Ovary (tissue), 9 donors: ENCODE results near the gene RPIA. TPM values are rescaled to one million over a fixed set of nuclear protein-coding genes. Genes with fewer than 3 reads are reported as not detected.

Experiments used
- DNase-seq, 5 donors: peaks; one replicate each; pipeline ENCODE4 v3.0.0-alpha.2; 2019 to 2020
- H3K27ac ChIP-seq, 2 donors: fragments of 200-600 bp; one replicate each; pipeline versions ENCODE4 v1.5.1 to v1.8.0; 2019 to 2022
- H3K27me3 ChIP-seq: fragments of 200-600 bp; one replicate; pipeline ENCODE4 v1.8.0; 2022
- H3K36me3 ChIP-seq: fragments of 200-600 bp; sonication (generic); one replicate; pipeline ENCODE4 v1.5.1; 2019
- H3K4me1 ChIP-seq: one replicate; pipeline ENCODE4 v1.8.1; 2013; ENCODE audit warnings: mild to moderate bottlenecking, moderate library complexity; ENCODE audit not compliant: insufficient read depth
- H3K4me3 ChIP-seq: fragments of 200-600 bp; sonication (generic); one replicate; pipeline ENCODE4 v1.5.1; 2017
- H3K9me3 ChIP-seq, 2 donors: fragments of 200-600 bp in 1 of 2; sonication (generic) in 1 of 2; one replicate each; pipeline versions ENCODE4 v1.5.1 to v1.8.1; 2013 to 2019; ENCODE audit warnings: mild to moderate bottlenecking in 1 of 2, moderate library complexity in 1 of 2
- CTCF ChIP-seq, 3 donors: fragments of 450-650 bp in 2 of 3; fragments of 200-600 bp in 1 of 3; IDR thresholded peaks; one replicate each; pipeline versions ENCODE4 v1.5.1 to v1.8.0; 2016 to 2022; ENCODE audit warnings: antibody characterized with exemption in 3 of 3, mild to moderate bottlenecking in 1 of 3
- EP300 ChIP-seq: sonication (generic); formaldehyde crosslinking; IDR thresholded peaks from one replicate; pipeline ENCODE4 v1.6.1; 2017; ENCODE audit warnings: antibody characterized with exemption
- POLR2A ChIP-seq: fragments of 450-650 bp; IDR thresholded peaks from one replicate; pipeline ENCODE4 v1.6.1; 2017; ENCODE audit warnings: antibody characterized with exemption, mild to moderate bottlenecking, moderate library complexity
- WGBS, 3 donors: extraction: QIAGEN DNeasy Blood & Tissue Kit in 1 of 3; methylation state at CpG; one replicate each; pipeline versions ENCODE4 v1.1.5 to v1.1.7; 2013 to 2017; 5-methylcytosine and 5-hydroxymethylcytosine counted together
- intact Hi-C, 4 donors: fragments of 100-400 bp; cut with DNase I; formaldehyde crosslinking; loops; one replicate each; pipeline versions ENCODE4 v1.11.0 to v1.15.1; 2022 to 2023
- polyA plus RNA-seq, 2 donors: library from polyadenylated mRNA; stranded (reverse); fragments of 200-250 nt in 1 of 2; fragments of 350-450 nt in 1 of 2; fragmentation: Illumina TruSeq in 1 of 2; extraction: RNeasy Lipid Tissue Mini Kit (QIAGEN cat#74804) in 1 of 2; gene quantifications; one replicate each; pipeline ENCODE4 v1.2.3, GENCODE V29; 2013 to 2014
- total RNA-seq, 7 donors: library from RNA; depleted of rRNA in 2 of 7; stranded (reverse); fragments of >200 nt in 2 of 7; fragmentation: NEBNext Ultra II Directional in 3 of 7; extraction: Animal tissue kit (Norgen Biotek cat#: 25700) in 3 of 7; gene quantifications; one replicate each; pipeline versions ENCODE4 v1.1.0 to v1.2.4, GENCODE V29; 2016 to 2023
- donor health status: DM: no; HTN: no; CAD: no; lungs with moderate emphysema.
- donor health status: DM: no; HTN: no; CAD: no.
- donor health status: Bipolar disorder and iron deficiency.
- donor health status: DM: yes; HTN: yes; CAD: no.
- donor health status: DM: no; HTN: no; CAD: no.
- donor health status: DM: yes; HTN: yes; CAD: no.

Gene RPIA
- total and polyA plus RNA-seq, 9 donors: 10.4 to 19.3 (median 15.4) TPM

GRCh38 chr2:88684519-88684918, 7.0 kb upstream of the RPIA start:
- Histone ChIP-seq H3K27me3 (no peaks in the 10 kb centered on the region), H3K4me3 (no peak overlapping the region), H3K27ac (no peak overlapping the region), H3K36me3 (no peaks in the 10 kb centered on the region), H3K9me3 (no peaks in the 10 kb centered on the region), H3K4me1 (peaks cover 5% of the 10 kb centered on the region)
- intact Hi-C loops: no loop called here
- WGBS, 3 donors: 59 to 74% (median 61%) methylated on average over 2 of the region's 2 CpGs
- no peak for DNase-seq
- TF ChIP-seq EP300 (no peak), CTCF (IDR thresholded peaks at IDR 0.05) (no peak), POLR2A (no peak)

GRCh38 chr2:88686320-88686719, 5.2 kb upstream of the RPIA start:
- no peaks in the 10 kb centered on the region for H3K36me3 ChIP-seq
- peaks cover 2% of the 10 kb centered on the region for H3K4me1 ChIP-seq
- no peak overlapping the region for H3K4me3 ChIP-seq
- intact Hi-C loops: no loop called here
- DNase-seq: no peak
- no peak overlapping the region for H3K27ac ChIP-seq
- TF ChIP-seq POLR2A: no peak
- TF ChIP-seq EP300: no peak
- no peak for TF ChIP-seq CTCF (IDR thresholded peaks at IDR 0.05)
- no peaks in the 10 kb centered on the region for H3K27me3 ChIP-seq
- no peaks in the 10 kb centered on the region for H3K9me3 ChIP-seq
- 84 to 91% (median 88%) methylated on average over 4 of the region's 4 CpGs for WGBS, 3 donors

DNA sequence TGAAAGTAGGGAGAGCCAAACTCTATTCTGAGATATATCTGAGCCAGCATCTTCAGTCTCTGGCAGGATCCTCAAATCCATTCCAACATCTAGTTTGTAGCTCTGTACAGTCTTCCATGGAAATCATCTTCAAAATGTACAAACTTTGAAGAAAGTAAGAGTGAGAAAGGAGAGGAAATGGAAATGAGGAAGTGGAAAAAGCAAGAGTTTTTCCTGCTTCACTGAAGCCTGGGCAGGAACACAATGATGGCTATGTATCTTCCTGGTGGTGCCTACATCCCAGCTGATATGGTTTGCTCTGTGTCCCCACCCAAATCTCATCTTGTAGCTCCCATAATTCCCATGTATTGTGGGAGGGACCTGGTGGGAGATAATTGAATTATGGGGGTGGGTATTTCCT, 4.1 kb upstream of the RPIA start:
- Histone ChIP-seq H3K27ac (no peak overlapping the region), H3K4me1 (peaks cover 4% of the 10 kb centered on the region), H3K36me3 (no peaks in the 10 kb centered on the region), H3K9me3 (no peaks in the 10 kb centered on the region), H3K27me3 (no peaks in the 10 kb centered on the region), H3K4me3 (no peak overlapping the region)
- TF ChIP-seq POLR2A: no peak
- TF ChIP-seq CTCF (IDR thresholded peaks at IDR 0.05): no peak
- no peak for TF ChIP-seq EP300
- intact Hi-C loops: no loop called here
- DNase-seq: no peak

GRCh38 chr2:88690591-88691338, 708 bp upstream of the RPIA start:
- TF ChIP-seq CTCF (IDR thresholded peaks at IDR 0.05): no peak
- no peak for TF ChIP-seq POLR2A
- no peak for TF ChIP-seq EP300
- Histone ChIP-seq H3K4me1 (peaks cover 9% of the 10 kb centered on the region), H3K36me3 (no peaks in the 10 kb centered on the region), H3K9me3 (no peaks in the 10 kb centered on the region), H3K4me3 (peak overlapping the region; percentile 73), H3K27ac (peak overlapping the region in 1 of 2 donors; percentile 22), H3K27me3 (no peaks in the 10 kb centered on the region)
- DNase-seq: peak in 1 of 5 donors; percentile 54
- intact Hi-C loops: loop anchor here in 1 of 4 donors (5.0 kb wide), 1 partner anchor 63 kb away; the partner anchor contains the start of gene EIF2AK3
- 38 to 39% (median 39%) methylated on average over 20 of the region's 20 CpGs for WGBS, 3 donors
